ENCODE data around the gene JARID2. TPM values are rescaled to one million over a fixed set of nuclear protein-coding genes. Genes with fewer than 3 reads are reported as not detected.

Gene JARID2
- total and polyA plus RNA-seq, 10 of the 15 experiments (the other 5 are each of a cell fraction or from before 2014, with no cell fraction given) = 4.2 to 21.6 (median 11.7) TPM

DNA sequence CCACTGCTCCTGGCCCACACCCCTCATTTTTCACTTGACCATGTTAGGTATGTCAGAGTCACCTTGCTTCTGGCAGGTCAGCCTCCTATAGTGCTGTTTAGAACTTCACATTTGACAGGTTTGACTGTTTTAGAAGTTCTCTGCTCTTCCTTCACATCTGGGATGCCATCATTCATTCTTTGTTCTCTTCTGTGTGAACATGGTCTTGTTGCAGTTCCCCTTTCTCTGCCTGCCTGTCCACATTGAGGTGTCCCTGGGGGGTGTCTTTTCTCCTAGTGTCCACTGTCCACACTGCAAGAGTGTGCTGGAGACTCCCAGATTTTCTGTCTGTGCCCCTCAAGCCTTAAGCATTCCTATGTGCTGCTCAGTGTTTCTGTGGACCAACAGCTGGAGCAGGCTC, 89.5 kb downstream of the JARID2 start:
- ChIA-PET RAD21 (ENCODE audit: unreplicated experiment) (interaction anchor here (1.4 kb wide), 1 partner anchor 51 kb away, joined by 4 read pairs; no protein-coding TSS in a partner anchor), SMC1A (ENCODE audit: uncharacterized antibody, unreplicated experiment) (interaction anchor here (0.7 to 1.7 kb wide), 4 partner anchors 13 to 55 kb away, joined by 3 to 10 read pairs (median 4); no protein-coding TSS in a partner anchor), POLR2A (interaction anchor here (0.6 to 1.2 kb wide), 3 partner anchors 15 to 35 kb away, joined by 4 to 6 read pairs (median 4); no protein-coding TSS in a partner anchor), CTCF (interaction anchor here (1.2 to 1.7 kb wide), 2 partner anchors 12 to 105 kb away, joined by 3 to 6 read pairs; no protein-coding TSS in a partner anchor)
- Histone ChIP-seq H3K27ac (ENCODE audit: control insufficient read depth, insufficient read depth) (peak overlapping the region; percentile 55), H4K20me1 (ENCODE audit: control insufficient read depth, insufficient read depth) (no peaks in the 10 kb centered on the region), H3K36me3 (ENCODE audit: control insufficient read depth in 2 of 2, insufficient read depth in 2 of 2, low read length in 1 of 2) (no peaks in the 10 kb centered on the region; a peak in 1 of 4 replicates), H3K4me3 (no peak overlapping the region), H3K9me3 (replicated peaks; ENCODE audit: control insufficient read depth, insufficient read depth, low read length) (no peaks in the 10 kb centered on the region), H3K9ac (ENCODE audit: control insufficient read depth, insufficient read depth, low read length) (no peak overlapping the region), H3K4me2 (ENCODE audit: control insufficient read depth, insufficient read depth) (peak overlapping the region; percentile 36), H3K27me3 (replicated peaks in 1 of 2; ENCODE audit: control insufficient read depth in 2 of 2, insufficient read depth in 2 of 2, low read length in 1 of 2) (no peaks in the 10 kb centered on the region), H3K79me2 (ENCODE audit: control insufficient read depth, insufficient read depth, low read length) (peaks cover 93% of the 10 kb centered on the region), H3K4me1 (ENCODE audit: control insufficient read depth, insufficient read depth, low read length) (peaks cover 56% of the 10 kb centered on the region), H2AFZ (ENCODE audit: control insufficient read depth, low read depth, low read length) (no peak overlapping the region)
- no TSS peak for BruUV-seq (replicated peaks)
- DNase-seq (ENCODE audit: low read depth, low spot score) (no peak), ATAC-seq (peak; percentile 57), FAIRE-seq (no peak)
- in situ Hi-C loops (cut with MboI) (no loop called here), intact Hi-C loops (cut with micrococcal nuclease; ENCODE audit: unreplicated experiment) (no loop called here)
- TF ChIP-seq RFX5 (IDR thresholded peaks at IDR 0.05; ENCODE audit: low read depth, low read length) (no peak), ZBTB33 (IDR thresholded peaks at IDR 0.05) (no peak), BCL11A (IDR thresholded peaks at IDR 0.05; ENCODE audit: low read depth, low read length) (0 out of 2 replicates have a peak, but pooled peaks have one; percentile 23), NFYA (IDR thresholded peaks at IDR 0.05; ENCODE audit: borderline replicate concordance, low read depth, low read length) (no peak), ZNF592 (IDR thresholded peaks at IDR 0.05) (no peak), NFIC (IDR thresholded peaks at IDR 0.05; ENCODE audit: low read depth, low read length) (0 out of 2 replicates have a peak, but pooled peaks have one; percentile 23), CHD2 (IDR thresholded peaks at IDR 0.05; ENCODE audit: borderline replicate concordance, low read depth, low read length) (no peak), POLR2AphosphoS2 (IDR thresholded peaks at IDR 0.05; ENCODE audit: low read depth, low read length) (no peak), CREM (IDR thresholded peaks at IDR 0.05; ENCODE audit: low read depth) (0 out of 2 replicates have a peak, but pooled peaks have one; percentile 20), FOXK2 (IDR thresholded peaks at IDR 0.05) (no peak), CUX1 (IDR thresholded peaks at IDR 0.05; ENCODE audit: insufficient replicate concordance, low read depth, low read length) (no peak), SREBF1 (IDR thresholded peaks at IDR 0.05; ENCODE audit: low read length) (no peak), MTA3 (IDR thresholded peaks at IDR 0.05; ENCODE audit: borderline replicate concordance, low read length) (no peak), HDGF (IDR thresholded peaks at IDR 0.05) (no peak)
